Naive thymus-derived CD8-positive, alpha-beta T cell (primary cell): ENCODE measurements around the gene HELZ. TPM values are rescaled to one million over a fixed set of nuclear protein-coding genes. Genes with fewer than 3 reads are reported as not detected.

Experiments used
- ATAC-seq, 2 donors: fragments of 150-1000 bp; cut with Tn5 transposase in 1 of 2; sonication (Bioruptor Pico), chemical (Tn5 transposase) in 1 of 2; 1 replicate in 1 of 2; 2 replicates in 1 of 2; pipeline ENCODE4 v1.10.0; 2021; ENCODE audit warnings: mild to moderate bottlenecking in 2 of 2, moderate library complexity in 2 of 2
- POLR2A ChIA-PET: fragments of 350-600 bp; sonication (Branson Sonifier 250); formaldehyde crosslinking; loops from one replicate; lab custom pipeline; 2021; ENCODE audit warnings: antibody characterized with exemption; lab: Charles Lee
- DNase-seq, 10 donors: peaks; one replicate each; pipeline versions ENCODE4 v3.0.0 to v3.0.0-alpha.2; 2020 to 2022
- H3K27ac Mint-ChIP-seq, 10 donors: one replicate each; pipeline ENCODE4 v1.8.0; 2020 to 2022; ENCODE audit warnings: mild to moderate bottlenecking in 10 of 10, mixed read lengths in 10 of 10, moderate library complexity in 4 of 10, inconsistent platforms in 1 of 10
- H3K27me3 Mint-ChIP-seq, 5 donors: one replicate each; pipeline ENCODE4 v1.8.0; 2021 to 2022; ENCODE audit warnings: mixed read lengths in 5 of 5
- H3K36me3 Mint-ChIP-seq, 3 donors: one replicate each; pipeline ENCODE4 v1.8.0; 2020 to 2022; ENCODE audit warnings: mixed read lengths in 3 of 3, mild to moderate bottlenecking in 2 of 3, inconsistent platforms in 1 of 3
- H3K4me1 Mint-ChIP-seq, 4 donors: one replicate each; pipeline ENCODE4 v1.8.0; 2021 to 2022; ENCODE audit warnings: mixed read lengths in 4 of 4
- H3K4me3 Mint-ChIP-seq, 10 donors: one replicate each; pipeline ENCODE4 v1.8.0; 2020 to 2022; ENCODE audit warnings: mild to moderate bottlenecking in 10 of 10, mixed read lengths in 10 of 10, moderate library complexity in 6 of 10, inconsistent platforms in 1 of 10
- H3K9me3 Mint-ChIP-seq, 9 donors: one replicate each; pipeline ENCODE4 v1.8.0; 2020 to 2022; ENCODE audit warnings: mixed read lengths in 9 of 9, mild to moderate bottlenecking in 3 of 9, inconsistent platforms in 1 of 9, moderate library complexity in 1 of 9
- polyA plus RNA-seq, 3 donors: library from polyadenylated mRNA; unstranded; fragments of 300-500 nt; fragmentation: Illumina TruSeq; gene quantifications; one replicate each; pipeline ENCODE4 v1.2.3, GENCODE V29; 2021
- total RNA-seq, 8 experiments: library from RNA in 2 of 8; stranded (reverse) in 2 of 8; gene quantifications; one replicate each; pipeline ENCODE4 v1.2.3 and lab custom pipeline; 2021 to 2026

The HELZ gene
- total and polyA plus RNA-seq, 5 experiments from 2014 or later: 43.0 to 75.1 (median 48.6) TPM

DNA sequence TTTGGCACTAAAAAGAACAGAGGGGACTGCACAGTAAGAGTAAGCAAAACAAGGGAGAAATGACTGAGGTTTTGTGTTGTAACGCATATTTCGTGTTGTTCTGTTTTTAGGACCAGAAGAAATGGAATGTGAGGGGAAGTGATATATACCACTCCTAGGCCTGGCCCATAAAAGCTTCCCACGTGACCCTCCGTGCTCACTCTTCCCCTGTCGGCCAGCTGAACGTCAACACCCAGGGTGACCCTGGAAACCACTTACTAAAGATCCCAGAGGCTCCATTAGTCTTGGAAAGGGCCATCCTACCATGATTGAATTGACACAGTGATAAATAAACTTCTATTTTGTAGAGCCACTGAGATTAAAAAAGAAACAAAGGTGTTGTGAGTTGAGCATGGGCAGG, 79.8 kb downstream of the HELZ start:
- DNase-seq (no peak), ATAC-seq (no peak)
- H3K4me3 Mint-ChIP-seq: no peak overlapping the region
- peaks cover 0 to 4% (median 1%) of the 10 kb centered on the region in 4 donors for H3K4me1 Mint-ChIP-seq
- POLR2A ChIA-PET: no interaction called here
- peak overlapping the region in 2 of 10 donors; percentile 14 to 17 for H3K27ac Mint-ChIP-seq
- H3K9me3 Mint-ChIP-seq: no peaks in the 10 kb centered on the region
- H3K27me3 Mint-ChIP-seq: no peaks in the 10 kb centered on the region
- peaks cover 11 to 86% (median 35%) of the 10 kb centered on the region in 3 donors for H3K36me3 Mint-ChIP-seq

GRCh38 chr17:67164302-67164701, 80.7 kb downstream of the HELZ start:
- H3K4me1 Mint-ChIP-seq: peaks cover 0 to 2% (median 1%) of the 10 kb centered on the region in 4 donors
- no peak overlapping the region for H3K4me3 Mint-ChIP-seq
- no peaks in the 10 kb centered on the region for H3K9me3 Mint-ChIP-seq
- no peaks in the 10 kb centered on the region for H3K27me3 Mint-ChIP-seq
- peaks cover 11 to 82% (median 37%) of the 10 kb centered on the region in 3 donors for H3K36me3 Mint-ChIP-seq
- no peak for ATAC-seq
- H3K27ac Mint-ChIP-seq: peak overlapping the region in 2 of 10 donors; percentile 17 to 23
- DNase-seq: no peak
- POLR2A ChIA-PET: no interaction called here

- Mint-ChIP-seq H3K4me1 (peaks cover 2 to 11% (median 7%) of the 10 kb centered on the region in 4 donors), H3K9me3 (peaks cover 0 to under 1% (median 0%) of the 10 kb centered on the region in 9 donors), H3K4me3 (no peak overlapping the region), H3K27ac (peak overlapping the region in 2 of 10 donors; percentile 14 to 71), H3K27me3 (no peaks in the 10 kb centered on the region), H3K36me3 (peaks cover 18 to 79% (median 42%) of the 10 kb centered on the region in 3 donors)
- POLR2A ChIA-PET: no interaction called here
- ATAC-seq (no peak), DNase-seq (no peak)
Observed at GRCh38 chr17:67162771-67163170, 82.2 kb downstream of the HELZ start.

DNA sequence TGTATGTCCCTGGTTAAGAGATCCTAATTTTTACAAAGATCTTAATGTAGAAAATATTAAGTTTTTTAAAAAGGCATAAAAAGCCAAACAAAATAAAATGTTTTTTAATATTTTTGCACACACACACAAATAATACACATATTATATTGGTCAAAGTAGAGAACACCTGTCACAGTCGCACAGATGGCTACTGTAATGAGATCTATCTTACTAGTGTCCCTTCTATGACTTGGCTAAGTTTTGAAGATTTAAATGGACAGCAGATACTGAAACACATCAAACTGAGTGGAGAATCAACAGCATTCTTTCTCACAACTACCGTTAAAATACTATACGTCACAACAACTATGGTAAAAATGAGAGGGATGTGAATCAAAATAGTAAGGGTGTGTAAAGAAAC, 83.4 kb downstream of the HELZ start:
- H3K9me3 Mint-ChIP-seq: peaks cover 0 to 1% (median 0%) of the 10 kb centered on the region in 9 donors
- H3K4me1 Mint-ChIP-seq: peaks cover 5 to 18% (median 9%) of the 10 kb centered on the region in 4 donors
- DNase-seq (no peak), ATAC-seq (no peak)
- H3K36me3 Mint-ChIP-seq: peaks cover 26 to 80% (median 54%) of the 10 kb centered on the region in 3 donors
- no peak overlapping the region for H3K4me3 Mint-ChIP-seq
- no peak overlapping the region for H3K27ac Mint-ChIP-seq
- H3K27me3 Mint-ChIP-seq: no peaks in the 10 kb centered on the region
- POLR2A ChIA-PET: no interaction called here

DNA sequence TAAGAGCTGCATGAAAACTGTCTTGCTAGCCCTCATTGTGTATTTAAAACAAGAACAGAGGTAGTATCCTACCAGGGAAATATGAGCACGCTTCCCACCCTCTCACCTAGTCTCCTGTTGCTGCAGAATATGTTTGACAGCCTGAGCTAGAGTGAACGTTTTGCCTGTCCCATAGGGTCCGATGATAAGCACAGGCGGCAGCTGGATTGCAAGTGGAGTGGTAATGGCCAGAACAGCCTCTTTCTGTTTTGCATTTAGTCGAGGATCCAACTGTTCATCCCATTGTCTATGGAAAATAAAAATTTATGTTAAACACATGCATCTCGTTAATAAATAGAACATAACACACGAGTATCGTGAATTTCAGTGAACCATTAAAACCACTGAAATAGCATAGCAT, 84.2 kb downstream of the HELZ start:
- H3K9me3 Mint-ChIP-seq: peaks cover 0 to 1% (median 0%) of the 10 kb centered on the region in 9 donors
- ATAC-seq (no peak), DNase-seq (no peak)
- peaks cover 8 to 20% (median 13%) of the 10 kb centered on the region in 4 donors for H3K4me1 Mint-ChIP-seq
- H3K4me3 Mint-ChIP-seq: no peak overlapping the region
- H3K27ac Mint-ChIP-seq: no peak overlapping the region
- POLR2A ChIA-PET: no interaction called here
- no peaks in the 10 kb centered on the region for H3K27me3 Mint-ChIP-seq
- peaks cover 26 to 79% (median 53%) of the 10 kb centered on the region in 3 donors for H3K36me3 Mint-ChIP-seq

GRCh38 chr17:67157732-67158639, 87.0 kb downstream of the HELZ start:
- Mint-ChIP-seq H3K27me3 (no peaks in the 10 kb centered on the region), H3K27ac (peak overlapping the region in 7 of 10 donors; percentile 5 to 71 (median 30)), H3K4me3 (no peak overlapping the region), H3K4me1 (peaks cover 9 to 20% (median 14%) of the 10 kb centered on the region in 4 donors), H3K36me3 (peaks cover 15 to 66% (median 40%) of the 10 kb centered on the region in 3 donors), H3K9me3 (peaks cover 0 to 1% (median 0%) of the 10 kb centered on the region in 9 donors)
- ATAC-seq (no peak), DNase-seq (no peak)
- POLR2A ChIA-PET: no interaction called here

- Mint-ChIP-seq H3K4me1 (peaks cover 9 to 25% (median 16%) of the 10 kb centered on the region in 4 donors), H3K27ac (no peak overlapping the region), H3K9me3 (peaks cover 0 to 1% (median 0%) of the 10 kb centered on the region in 9 donors), H3K4me3 (no peak overlapping the region), H3K36me3 (peaks cover 15 to 65% (median 39%) of the 10 kb centered on the region in 3 donors), H3K27me3 (no peaks in the 10 kb centered on the region)
- ATAC-seq (no peak), DNase-seq (no peak)
- POLR2A ChIA-PET: no interaction called here
Observed at GRCh38 chr17:67156269-67157199, 88.5 kb downstream of the HELZ start.

DNA sequence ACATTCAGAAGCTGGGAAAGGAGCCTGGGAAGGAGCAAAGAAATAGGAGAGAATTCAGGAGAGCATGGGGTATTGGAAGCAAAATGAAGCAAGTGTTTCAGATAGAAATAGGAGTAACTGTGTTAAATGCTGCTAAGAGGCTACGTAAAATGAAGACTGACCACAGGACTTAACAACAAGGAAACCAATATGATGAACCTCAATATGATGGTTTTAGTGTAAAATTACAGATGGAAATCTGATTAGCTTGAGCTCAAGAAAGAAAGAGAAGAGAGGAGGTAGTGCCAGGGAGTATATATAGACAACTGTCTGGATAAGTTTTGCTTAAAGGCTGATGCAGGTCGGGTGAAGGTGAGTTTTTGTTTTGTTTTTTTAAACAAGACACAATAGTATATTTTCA, 92.2 kb downstream of the HELZ start:
- peaks cover 6 to 16% (median 11%) of the 10 kb centered on the region in 4 donors for H3K4me1 Mint-ChIP-seq
- ATAC-seq: no peak
- H3K4me3 Mint-ChIP-seq: no peak overlapping the region
- peaks cover 0 to 1% (median 0%) of the 10 kb centered on the region in 9 donors for H3K9me3 Mint-ChIP-seq
- POLR2A ChIA-PET: no interaction called here
- peaks cover 8 to 69% (median 32%) of the 10 kb centered on the region in 3 donors for H3K36me3 Mint-ChIP-seq
- no peak for DNase-seq
- H3K27ac Mint-ChIP-seq: peak overlapping the region in 1 of 10 donors; percentile 27
- H3K27me3 Mint-ChIP-seq: no peaks in the 10 kb centered on the region

GRCh38 chr17:67151717-67152116, 93.3 kb downstream of the HELZ start:
- H3K4me1 Mint-ChIP-seq: peaks cover 4 to 12% (median 8%) of the 10 kb centered on the region in 4 donors
- no peak overlapping the region for H3K4me3 Mint-ChIP-seq
- H3K9me3 Mint-ChIP-seq: no peaks in the 10 kb centered on the region
- no peaks in the 10 kb centered on the region for H3K27me3 Mint-ChIP-seq
- H3K36me3 Mint-ChIP-seq: peaks cover under 1 to 71% (median 28%) of the 10 kb centered on the region in 3 donors
- POLR2A ChIA-PET: no interaction called here
- H3K27ac Mint-ChIP-seq: peak overlapping the region in 1 of 10 donors; percentile 27
- ATAC-seq: no peak
- DNase-seq: no peak

GRCh38 chr17:67150826-67151225, 94.2 kb downstream of the HELZ start:
- Mint-ChIP-seq H3K36me3 (peaks cover 0 to 73% (median 29%) of the 10 kb centered on the region in 3 donors), H3K4me3 (no peak overlapping the region), H3K27me3 (no peaks in the 10 kb centered on the region), H3K27ac (no peak overlapping the region), H3K4me1 (peaks cover 0 to 9% (median 5%) of the 10 kb centered on the region in 4 donors), H3K9me3 (no peaks in the 10 kb centered on the region)
- POLR2A ChIA-PET: no interaction called here
- ATAC-seq: no peak
- DNase-seq: no peak

DNA sequence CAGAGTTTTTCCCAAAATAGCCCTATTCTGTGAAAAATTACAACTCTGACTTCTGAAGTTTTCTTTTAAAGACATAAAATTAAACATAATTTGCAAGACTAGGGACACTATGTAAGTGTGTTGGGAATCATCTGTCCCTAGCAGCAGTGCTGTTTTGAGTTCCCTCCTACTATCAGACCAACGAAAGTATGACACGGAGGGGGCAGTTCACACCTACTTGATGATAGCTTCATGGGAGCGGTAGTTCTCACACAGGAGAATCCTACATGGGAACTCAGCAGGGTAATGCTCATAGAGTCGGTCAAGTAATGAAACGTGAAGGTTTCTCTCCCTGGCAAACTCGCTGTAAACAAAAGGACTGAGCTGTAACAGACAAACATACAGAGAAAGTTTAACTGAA, 96.6 kb downstream of the HELZ start:
- no peaks in the 10 kb centered on the region for H3K9me3 Mint-ChIP-seq
- POLR2A ChIA-PET: no interaction called here
- peaks cover 5 to 88% (median 49%) of the 10 kb centered on the region in 3 donors for H3K36me3 Mint-ChIP-seq
- no peak for DNase-seq
- H3K4me3 Mint-ChIP-seq: no peak overlapping the region
- H3K27me3 Mint-ChIP-seq: no peaks in the 10 kb centered on the region
- H3K27ac Mint-ChIP-seq: no peak overlapping the region
- ATAC-seq: no peak
- peaks cover 0 to 6% (median 4%) of the 10 kb centered on the region in 4 donors for H3K4me1 Mint-ChIP-seq

- H3K27ac Mint-ChIP-seq: peak overlapping the region in 1 of 10 donors; percentile 7
- no peak for ATAC-seq
Observed at GRCh38 chr17:67145183-67145805, 99.7 kb downstream of the HELZ start.

More at GRCh38 chr17:67145183-67145805, 99.7 kb downstream of the HELZ start:
- H3K36me3 Mint-ChIP-seq: peaks cover 13 to 85% (median 56%) of the 10 kb centered on the region in 3 donors
- no peak overlapping the region for H3K4me3 Mint-ChIP-seq
- DNase-seq: no peak
- peaks cover 2 to 6% (median 5%) of the 10 kb centered on the region in 4 donors for H3K4me1 Mint-ChIP-seq
- POLR2A ChIA-PET: no interaction called here
- no peaks in the 10 kb centered on the region for H3K27me3 Mint-ChIP-seq
- peaks cover 0 to 8% (median 2%) of the 10 kb centered on the region in 9 donors for H3K9me3 Mint-ChIP-seq
